HG02763 (cell line): ENCODE results near the gene ALG12.
"Not testable (repeated sequence)": the region's sequence is repeated elsewhere in the genome, so short reads cannot be mapped to it uniquely, and the experiment has no call there.

Experiments
- ATAC-seq: cut with Tn5 transposase; IDR thresholded peaks from one replicate; pipeline ENCODE4 v1.9.1; 2021; ENCODE audit warnings: mild to moderate bottlenecking, moderate library complexity; ENCODE audit not compliant: unreplicated experiment

Gene ALG12

GRCh38 chr22:49871482-49871881 lies 46.8 kb downstream of the ALG12 start:
- no peak for ATAC-seq

GRCh38 chr22:49869845-49870712 lies 48.2 kb downstream of the ALG12 start:
- ATAC-seq, result no peak

GRCh38 chr22:49869086-49869830 lies 49.0 kb downstream of the ALG12 start:
- no peak for ATAC-seq

- no peak for ATAC-seq
Measured at GRCh38 chr22:49867303-49868265, 50.7 kb downstream of the ALG12 start.

- ATAC-seq, result no peak
Measured at GRCh38 chr22:49866646-49867045, 51.6 kb downstream of the ALG12 start.

- no peak for ATAC-seq
Measured at GRCh38 chr22:49866134-49866533, 52.1 kb downstream of the ALG12 start.

- no peak for ATAC-seq
Measured at GRCh38 chr22:49865156-49865555, 53.1 kb downstream of the ALG12 start.

- ATAC-seq, result no peak
Measured at GRCh38 chr22:49863931-49864330, 54.3 kb downstream of the ALG12 start.

- ATAC-seq, result no peak
Measured at GRCh38 chr22:49862496-49862776, 55.8 kb downstream of the ALG12 start.

GRCh38 chr22:49861642-49862495 lies 56.4 kb downstream of the ALG12 start:
- no peak for ATAC-seq

GRCh38 chr22:49858827-49859226 lies 59.4 kb downstream of the ALG12 start:
- ATAC-seq, result no peak

- no peak for ATAC-seq
Measured at GRCh38 chr22:49856766-49857618, 61.2 kb downstream of the ALG12 start.

GRCh38 chr22:49856343-49856742 lies 61.9 kb downstream of the ALG12 start:
- ATAC-seq, result no peak

- no peak for ATAC-seq
Measured at GRCh38 chr22:49855251-49855911, 62.9 kb downstream of the ALG12 start.

GRCh38 chr22:49853981-49854831 lies 64.0 kb downstream of the ALG12 start:
- ATAC-seq, result peak; percentile 33

GRCh38 chr22:49852898-49853894 lies 65.0 kb downstream of the ALG12 start, which contains the start of gene ZBED4:
Gene ZBED4, plus strand, starts transcription at chr22:49853844. Its CDS starts 29,819 bp downstream, at chr22:49883663.
- ATAC-seq, result peak; percentile 74

GRCh38 chr22:49852568-49852897 lies 65.7 kb downstream of the ALG12 start:
- ATAC-seq, result not testable (repeated sequence)
